ENCODE measurements around the gene POLE. TPM values are rescaled to one million over a fixed set of nuclear protein-coding genes. Genes with fewer than 3 reads are reported as not detected.

The POLE gene
- total and polyA plus RNA-seq, 2 of the 4 experiments (the other 2 are of a cell fraction) = 17.2 to 20.7 TPM

DNA sequence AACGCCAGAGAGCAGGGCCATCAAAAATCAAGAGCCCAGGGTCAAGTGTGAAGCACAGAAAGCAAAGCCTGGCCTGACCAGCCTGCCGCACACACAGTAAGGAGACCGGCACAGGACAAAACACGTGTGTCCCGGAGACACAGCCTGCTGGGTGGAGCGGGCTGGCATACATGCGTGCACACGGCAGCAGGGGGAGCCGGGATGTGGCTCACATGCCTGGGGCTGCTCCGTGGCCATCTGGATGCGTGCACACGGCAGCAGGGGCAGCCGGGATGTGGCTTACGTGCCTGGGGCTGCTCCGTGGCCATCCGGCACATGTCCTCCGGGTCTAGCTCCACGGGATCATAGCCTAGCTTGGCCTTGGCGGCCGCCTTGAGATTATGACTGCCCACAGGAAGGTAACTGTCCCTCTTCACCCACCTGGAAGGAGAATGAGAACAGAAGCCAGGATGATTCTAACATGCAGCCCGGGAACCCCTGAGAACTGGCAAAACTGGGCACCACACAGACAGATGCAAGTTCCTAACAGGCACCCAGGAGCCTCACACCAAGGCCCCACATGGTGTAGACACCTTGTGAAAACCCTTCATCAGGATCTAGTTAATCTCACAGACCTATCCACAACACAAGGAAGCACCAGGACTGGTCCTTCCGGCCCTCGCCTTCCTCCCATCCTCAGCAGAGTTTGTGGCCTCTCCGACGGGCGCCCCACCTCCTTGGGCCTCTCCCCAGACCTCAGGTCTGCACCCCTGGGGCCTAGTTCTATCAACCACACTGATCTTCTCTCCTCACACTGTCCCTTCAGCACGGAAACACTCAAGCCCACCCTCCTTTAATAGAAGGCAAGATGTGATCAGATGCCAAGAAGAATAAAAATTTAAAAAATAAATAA, 13.6 kb downstream of the POLE start:
- no peak for TF ChIP-seq MXI1 (IDR thresholded peaks at IDR 0.05; ENCODE audit: borderline replicate concordance, low read depth, low read length)
- TF ChIP-seq MAZ (IDR thresholded peaks at IDR 0.05; ENCODE audit: borderline replicate concordance, low read depth, low read length) = no peak
- no peak for TF ChIP-seq NFE2L2 (IDR thresholded peaks at IDR 0.05; ENCODE audit: low read depth, low read length)
- no peak for TF ChIP-seq CEBPB (IDR thresholded peaks at IDR 0.05; ENCODE audit: low read depth, low read length)
- no peak for TF ChIP-seq MAFK (IDR thresholded peaks at IDR 0.05; ENCODE audit: low read depth, low read length)
- peak overlapping the region; percentile 65 for H2AK9ac ChIP-seq (replicated peaks; ENCODE audit: low read depth, low read length, poor library complexity)
- no peak overlapping the region for H4K8ac ChIP-seq (ENCODE audit: low read depth in 2 of 2, low read length in 2 of 2)
- no peak overlapping the region for H4K5ac ChIP-seq (ENCODE audit: low read depth, low read length)
- dilution Hi-C loops (cut with HindIII; ENCODE audit: low sequenced_read_pairs, unreplicated experiment) = no loop called here
- H3K4me1 ChIP-seq (ENCODE audit: control insufficient read depth, insufficient read depth, low read length) = no peaks in the 10 kb centered on the region
- H4K20me1 ChIP-seq (ENCODE audit: insufficient read depth, low read length) = no peaks in the 10 kb centered on the region; the same call in 1 of the 2 replicates
- 97% methylated on average over 12 of the region's 27 CpGs; no CpG with 5 or more reads in 1 of the 2 experiments for WGBS, 2 experiments (ENCODE audit: extremely low coverage in 2 of 2, insufficient read length in 1 of 2)
- no peak overlapping the region for H2AK5ac ChIP-seq (ENCODE audit: low read depth, low read length)
- no peak overlapping the region for H2BK15ac ChIP-seq (ENCODE audit: low read depth, low read length)
- peaks cover 41% of the 10 kb centered on the region for H3K36me3 ChIP-seq (ENCODE audit: control insufficient read depth, insufficient read depth, low read length)
- H3K9me3 ChIP-seq (ENCODE audit: control insufficient read depth, insufficient read depth, low read length) = no peaks in the 10 kb centered on the region
- H3K4me2 ChIP-seq (ENCODE audit: low read depth, low read length) = no peak overlapping the region
- H3K79me1 ChIP-seq (ENCODE audit: low read depth in 1 of 2, low read length in 2 of 2) = no peaks in the 10 kb centered on the region; a peak in 1 of 4 replicates
- H3K23ac ChIP-seq (ENCODE audit: low read depth, low read length) = no peak overlapping the region
- H3K9ac ChIP-seq (ENCODE audit: low read depth, low read length) = no peak overlapping the region
- H2BK20ac ChIP-seq (ENCODE audit: low read depth, low read length) = no peak overlapping the region
- BruUV-seq (replicated peaks) = no TSS peak
- no peak overlapping the region for H3K4me3 ChIP-seq (ENCODE audit: insufficient read depth, low read depth, low read length)
- no peak overlapping the region for H3K4ac ChIP-seq (ENCODE audit: low read depth, low read length)
- ATAC-seq (ENCODE audit: low read depth) = no peak
- DNase-seq = no peak
- no peak overlapping the region for H2BK5ac ChIP-seq (ENCODE audit: low read depth, low read length, poor library complexity, severe bottlenecking)
- H2BK120ac ChIP-seq (ENCODE audit: low read depth, low read length) = no peak overlapping the region
- no peaks in the 10 kb centered on the region for H3K27me3 ChIP-seq (ENCODE audit: control insufficient read depth, insufficient read depth, low read length)
- no peak overlapping the region for H2AFZ ChIP-seq (replicated peaks; ENCODE audit: low read length, poor library complexity)
- H3K9me1 ChIP-seq (ENCODE audit: insufficient read depth, low read length) = peaks cover 6% of the 10 kb centered on the region; the same call in 1 of the 2 replicates
- POLR2A ChIA-PET (ENCODE audit: unreplicated experiment) = no interaction called here
- no peak overlapping the region for H4K91ac ChIP-seq (ENCODE audit: insufficient read depth, low read depth, low read length)
- intact Hi-C loops (cut with micrococcal nuclease) = no loop called here
- CTCF ChIA-PET = no interaction called here
- in situ Hi-C loops (cut with MboI; ENCODE audit: low sequenced_read_pairs) = no loop called here
- H3K18ac ChIP-seq (ENCODE audit: low read depth, low read length) = no peak overlapping the region
- no peak overlapping the region for H3K56ac ChIP-seq (ENCODE audit: extremely low read depth, insufficient read depth, low read length)
- H3K27ac ChIP-seq (ENCODE audit: insufficient read depth, low read length) = no peak overlapping the region
- H3K14ac ChIP-seq (replicated peaks; ENCODE audit: low read depth, low read length) = no peak overlapping the region

Data from IMR-90 (cell line).